Naive thymus-derived CD4-positive, alpha-beta T cell (primary cell): ENCODE results near the gene PHF2. TPM values are rescaled to one million over a fixed set of nuclear protein-coding genes. Genes with fewer than 3 reads are reported as not detected.

Source experiments
- ATAC-seq: fragments of 150-1000 bp; cut with Tn5 transposase; 2 replicates; pipeline ENCODE4 v1.10.0; 2021; ENCODE audit warnings: mild to moderate bottlenecking, moderate library complexity
- CTCF ChIA-PET: fragments of 350-600 bp; sonication (Branson Sonifier 250); formaldehyde crosslinking; loops from one replicate; lab custom pipeline; 2021; ENCODE audit warnings: antibody characterized with exemption; lab: Charles Lee
- POLR2A ChIA-PET: fragments of 350-600 bp; sonication (Branson Sonifier 250); formaldehyde crosslinking; loops from one replicate; lab custom pipeline; 2021; ENCODE audit warnings: antibody characterized with exemption, inconsistent platforms; lab: Charles Lee
- DNase-seq, 9 donors: peaks; one replicate each; pipeline versions ENCODE4 v3.0.0 to v3.0.0-alpha.2; 2020 to 2022; ENCODE audit warnings: mixed read lengths in 1 of 9
- H3K27ac ChIP-seq: one replicate; pipeline ENCODE4 v1.7.0; 2013; ENCODE audit warnings: mild to moderate bottlenecking, low read depth, low read length, moderate library complexity
- H3K27me3 ChIP-seq, 2 donors: one replicate each; pipeline ENCODE4 v1.7.0; 2013; ENCODE audit warnings: low read length in 2 of 2, mild to moderate bottlenecking in 2 of 2, moderate library complexity in 2 of 2; ENCODE audit not compliant: control insufficient read depth in 2 of 2, insufficient read depth in 2 of 2
- H3K36me3 ChIP-seq, 3 experiments: 1 replicate in 2 of 3; 2 replicates in 1 of 3; pipeline ENCODE4 v1.7.0; 2013; ENCODE audit warnings: low read length in 3 of 3, mild to moderate bottlenecking in 3 of 3, moderate library complexity in 1 of 3; ENCODE audit not compliant: insufficient read depth in 3 of 3, control insufficient read depth in 2 of 3
- H3K4me1 ChIP-seq, 2 donors: one replicate each; pipeline ENCODE4 v1.7.0; 2013; ENCODE audit warnings: low read length in 2 of 2, mild to moderate bottlenecking in 2 of 2, moderate library complexity in 1 of 2; ENCODE audit not compliant: control insufficient read depth in 2 of 2, insufficient read depth in 2 of 2
- H3K4me3 ChIP-seq: 2 replicates; pipeline ENCODE4 v1.7.0; 2013; ENCODE audit warnings: mild to moderate bottlenecking, low read length
- H3K9me3 ChIP-seq, 3 experiments: 1 replicate in 2 of 3; 2 replicates in 1 of 3; pipeline ENCODE4 v1.7.0; 2013; ENCODE audit warnings: low read length in 3 of 3; ENCODE audit not compliant: control insufficient read depth in 2 of 3
- H3K27ac Mint-ChIP-seq, 9 donors: one replicate each; pipeline ENCODE4 v1.8.0; 2020 to 2022; ENCODE audit warnings: mixed read lengths in 9 of 9, mild to moderate bottlenecking in 8 of 9, moderate library complexity in 5 of 9, inconsistent platforms in 2 of 9
- H3K27me3 Mint-ChIP-seq, 5 donors: one replicate each; pipeline ENCODE4 v1.8.0; 2021 to 2022; ENCODE audit warnings: mixed read lengths in 5 of 5, mild to moderate bottlenecking in 1 of 5
- H3K36me3 Mint-ChIP-seq, 5 donors: one replicate each; pipeline ENCODE4 v1.8.0; 2020 to 2022; ENCODE audit warnings: mixed read lengths in 5 of 5, mild to moderate bottlenecking in 3 of 5, inconsistent platforms in 1 of 5
- H3K4me1 Mint-ChIP-seq, 7 donors: one replicate each; pipeline ENCODE4 v1.8.0; 2020 to 2022; ENCODE audit warnings: mixed read lengths in 7 of 7, mild to moderate bottlenecking in 3 of 7, inconsistent platforms in 1 of 7
- H3K4me3 Mint-ChIP-seq, 10 donors: one replicate each; pipeline ENCODE4 v1.8.0; 2020 to 2022; ENCODE audit warnings: mild to moderate bottlenecking in 10 of 10, mixed read lengths in 10 of 10, moderate library complexity in 6 of 10, inconsistent platforms in 2 of 10
- H3K9me3 Mint-ChIP-seq, 11 donors: one replicate each; pipeline ENCODE4 v1.8.0; 2020 to 2022; ENCODE audit warnings: mixed read lengths in 11 of 11, mild to moderate bottlenecking in 4 of 11, inconsistent platforms in 1 of 11, moderate library complexity in 1 of 11
- intact Hi-C, 2 donors: fragments of 100-400 bp; cut with micrococcal nuclease; formaldehyde crosslinking; loops; one replicate each; pipeline ENCODE4 v1.15.1; 2023
- polyA plus RNA-seq, 2 donors: library from polyadenylated mRNA; unstranded; fragments of 300-500 nt; fragmentation: Illumina TruSeq; gene quantifications; one replicate each; pipeline ENCODE4 v1.2.3, GENCODE V29; 2021
- total RNA-seq, 6 experiments: library from RNA in 5 of 6; stranded (reverse) in 5 of 6; gene quantifications; 1 replicate in 5 of 6; 2 replicates in 1 of 6; pipeline ENCODE4 v1.2.3 and lab custom pipeline; 2021 to 2026

The PHF2 gene
- total and polyA plus RNA-seq, 7 experiments from 2014 or later: 1.0 to 39.3 (median 28.6) TPM

- ChIA-PET POLR2A (interaction anchor here (1.8 kb wide), 1 partner anchor 14 kb away, joined by 5 read pairs; no protein-coding TSS in a partner anchor), CTCF (interaction anchor here (1.8 kb wide), 1 partner anchor 13 kb away, joined by 7 read pairs; no protein-coding TSS in a partner anchor)
- H3K9me3 Mint-ChIP-seq: no peaks in the 10 kb centered on the region
- H3K9me3 ChIP-seq: no peaks in the 10 kb centered on the region
- H3K36me3 Mint-ChIP-seq: peaks cover 9 to 43% (median 21%) of the 10 kb centered on the region in 5 donors
- H3K27me3 ChIP-seq: no peaks in the 10 kb centered on the region
- H3K27ac ChIP-seq: no peak overlapping the region
- H3K4me1 Mint-ChIP-seq: peaks cover 0 to 4% (median 0%) of the 10 kb centered on the region in 7 donors
- H3K27ac Mint-ChIP-seq: peak overlapping the region in 1 of 9 donors; percentile 26
- H3K27me3 Mint-ChIP-seq: no peaks in the 10 kb centered on the region
- intact Hi-C loops: no loop called here
- H3K36me3 ChIP-seq: peaks cover 12 to 64% (median 24%) of the 10 kb centered on the region in 3 experiments
- no peaks in the 10 kb centered on the region for H3K4me1 ChIP-seq
- DNase-seq (no peak), ATAC-seq (no peak)
- no peak overlapping the region for H3K4me3 Mint-ChIP-seq
- H3K4me3 ChIP-seq: no peak overlapping the region
Observed at GRCh38 chr9:93552923-93553322, 23.5 kb upstream of the PHF2 start.

- CTCF ChIA-PET: no interaction called here
- Mint-ChIP-seq H3K27ac (peak overlapping the region in 5 of 9 donors; percentile 12 to 62 (median 46)), H3K36me3 (peaks cover 9 to 56% (median 22%) of the 10 kb centered on the region in 5 donors), H3K9me3 (no peaks in the 10 kb centered on the region), H3K4me3 (no peak overlapping the region), H3K27me3 (no peaks in the 10 kb centered on the region), H3K4me1 (peaks cover 0 to 3% (median 0%) of the 10 kb centered on the region in 7 donors)
- POLR2A ChIA-PET: no interaction called here
- DNase-seq (no peak), ATAC-seq (no peak)
- Histone ChIP-seq H3K4me1 (no peaks in the 10 kb centered on the region), H3K27me3 (no peaks in the 10 kb centered on the region), H3K9me3 (no peaks in the 10 kb centered on the region), H3K4me3 (no peak overlapping the region), H3K27ac (no peak overlapping the region), H3K36me3 (peaks cover 21 to 71% (median 32%) of the 10 kb centered on the region in 3 experiments)
- intact Hi-C loops: no loop called here
Observed at GRCh38 chr9:93555370-93555769, 21.0 kb upstream of the PHF2 start.

- peaks cover 7 to 46% (median 16%) of the 10 kb centered on the region in 5 donors for H3K36me3 Mint-ChIP-seq
- POLR2A ChIA-PET: no interaction called here
- no peaks in the 10 kb centered on the region for H3K27me3 Mint-ChIP-seq
Observed at GRCh38 chr9:93557366-93558137, 18.8 kb upstream of the PHF2 start.

GRCh38 chr9:93558503-93558902 lies 17.9 kb upstream of the PHF2 start:
- ATAC-seq: no peak
- ChIA-PET POLR2A (no interaction called here), CTCF (no interaction called here)
- no peak overlapping the region for H3K4me3 ChIP-seq
- Mint-ChIP-seq H3K4me3 (no peak overlapping the region), H3K4me1 (peaks cover 0 to 3% (median 0%) of the 10 kb centered on the region in 7 donors), H3K9me3 (no peaks in the 10 kb centered on the region), H3K27me3 (no peaks in the 10 kb centered on the region), H3K27ac (peak overlapping the region in 5 of 9 donors; percentile 2 to 77 (median 44)), H3K36me3 (peaks cover 7 to 48% (median 22%) of the 10 kb centered on the region in 5 donors)
- H3K27ac ChIP-seq: no peak overlapping the region
- DNase-seq: no peak
- intact Hi-C loops: no loop called here
- H3K4me1 ChIP-seq: no peaks in the 10 kb centered on the region
- H3K9me3 ChIP-seq: no peaks in the 10 kb centered on the region
- H3K27me3 ChIP-seq: no peaks in the 10 kb centered on the region
- H3K36me3 ChIP-seq: peaks cover 24 to 73% (median 31%) of the 10 kb centered on the region in 3 experiments

More at GRCh38 chr9:93557366-93558137, 18.8 kb upstream of the PHF2 start:
- Histone ChIP-seq H3K27ac (no peak overlapping the region), H3K27me3 (no peaks in the 10 kb centered on the region), H3K4me3 (no peak overlapping the region), H3K36me3 (peaks cover 24 to 73% (median 32%) of the 10 kb centered on the region in 3 experiments), H3K4me1 (no peaks in the 10 kb centered on the region), H3K9me3 (no peaks in the 10 kb centered on the region)
- intact Hi-C loops: no loop called here
- ATAC-seq: no peak
- Mint-ChIP-seq H3K27ac (no peak overlapping the region), H3K4me1 (peaks cover 0 to 3% (median 0%) of the 10 kb centered on the region in 7 donors), H3K4me3 (no peak overlapping the region), H3K9me3 (no peaks in the 10 kb centered on the region)
- no peak for DNase-seq
- CTCF ChIA-PET: no interaction called here

- intact Hi-C loops: loop anchor here in 1 of 2 donors (10.0 kb wide), 1 partner anchor 886 kb away; the partner anchor contains the start of gene IPPK
Observed at GRCh38 chr9:93560991-93561390, 15.4 kb upstream of the PHF2 start.

GRCh38 chr9:93562157-93562556 lies 14.2 kb upstream of the PHF2 start:
- Mint-ChIP-seq H3K9me3 (no peaks in the 10 kb centered on the region), H3K36me3 (peaks cover 0 to 35% (median 15%) of the 10 kb centered on the region in 5 donors), H3K27ac (no peak overlapping the region), H3K4me1 (peaks cover 0 to 16% (median 14%) of the 10 kb centered on the region in 7 donors), H3K4me3 (no peak overlapping the region), H3K27me3 (no peaks in the 10 kb centered on the region)
- peaks cover 4% of the 10 kb centered on the region in 2 donors for H3K4me1 ChIP-seq
- ATAC-seq (no peak), DNase-seq (no peak)
- H3K27me3 ChIP-seq: no peaks in the 10 kb centered on the region
- no peak overlapping the region for H3K4me3 ChIP-seq
- H3K36me3 ChIP-seq: peaks cover 22 to 60% (median 24%) of the 10 kb centered on the region in 3 experiments
- intact Hi-C loops: loop anchor here in 1 of 2 donors (10.0 kb wide), 1 partner anchor 887 kb away; the partner anchor contains the start of gene IPPK
- CTCF ChIA-PET: no interaction called here
- POLR2A ChIA-PET: no interaction called here
- no peaks in the 10 kb centered on the region for H3K9me3 ChIP-seq
- no peak overlapping the region for H3K27ac ChIP-seq

More at GRCh38 chr9:93560991-93561390, 15.4 kb upstream of the PHF2 start:
- no peak for ATAC-seq
- Mint-ChIP-seq H3K4me3 (no peak overlapping the region), H3K27me3 (no peaks in the 10 kb centered on the region), H3K27ac (no peak overlapping the region), H3K9me3 (no peaks in the 10 kb centered on the region), H3K36me3 (peaks cover 0 to 41% (median 16%) of the 10 kb centered on the region in 5 donors), H3K4me1 (peaks cover 0 to 10% (median 7%) of the 10 kb centered on the region in 7 donors)
- ChIA-PET POLR2A (interaction anchor here (0.5 to 0.9 kb wide), 3 partner anchors 13 to 447 kb away, joined by 3 to 4 read pairs (median 3); no protein-coding TSS in a partner anchor), CTCF (interaction anchor here (0.5 to 1.0 kb wide), 2 partner anchors 14 to 558 kb away, joined by 3 to 5 read pairs; no protein-coding TSS in a partner anchor)
- H3K4me3 ChIP-seq: no peak overlapping the region
- H3K36me3 ChIP-seq: peaks cover 24 to 70% (median 27%) of the 10 kb centered on the region in 3 experiments
- H3K9me3 ChIP-seq: no peaks in the 10 kb centered on the region
- no peaks in the 10 kb centered on the region for H3K27me3 ChIP-seq
- DNase-seq: no peak
- no peak overlapping the region for H3K27ac ChIP-seq
- no peaks in the 10 kb centered on the region for H3K4me1 ChIP-seq
